GM21360 (cell line): ENCODE measurements around the gene NOXA1.
"Not testable (repeated sequence)": the region's sequence is repeated elsewhere in the genome, so short reads cannot be mapped to it uniquely, and the experiment has no call there.

Source experiments
- ATAC-seq: cut with Tn5 transposase; IDR thresholded peaks from one replicate; pipeline ENCODE4 v1.9.1; 2021; ENCODE audit warnings: mild to moderate bottlenecking, moderate library complexity; ENCODE audit not compliant: unreplicated experiment

NOXA1 gene

DNA sequence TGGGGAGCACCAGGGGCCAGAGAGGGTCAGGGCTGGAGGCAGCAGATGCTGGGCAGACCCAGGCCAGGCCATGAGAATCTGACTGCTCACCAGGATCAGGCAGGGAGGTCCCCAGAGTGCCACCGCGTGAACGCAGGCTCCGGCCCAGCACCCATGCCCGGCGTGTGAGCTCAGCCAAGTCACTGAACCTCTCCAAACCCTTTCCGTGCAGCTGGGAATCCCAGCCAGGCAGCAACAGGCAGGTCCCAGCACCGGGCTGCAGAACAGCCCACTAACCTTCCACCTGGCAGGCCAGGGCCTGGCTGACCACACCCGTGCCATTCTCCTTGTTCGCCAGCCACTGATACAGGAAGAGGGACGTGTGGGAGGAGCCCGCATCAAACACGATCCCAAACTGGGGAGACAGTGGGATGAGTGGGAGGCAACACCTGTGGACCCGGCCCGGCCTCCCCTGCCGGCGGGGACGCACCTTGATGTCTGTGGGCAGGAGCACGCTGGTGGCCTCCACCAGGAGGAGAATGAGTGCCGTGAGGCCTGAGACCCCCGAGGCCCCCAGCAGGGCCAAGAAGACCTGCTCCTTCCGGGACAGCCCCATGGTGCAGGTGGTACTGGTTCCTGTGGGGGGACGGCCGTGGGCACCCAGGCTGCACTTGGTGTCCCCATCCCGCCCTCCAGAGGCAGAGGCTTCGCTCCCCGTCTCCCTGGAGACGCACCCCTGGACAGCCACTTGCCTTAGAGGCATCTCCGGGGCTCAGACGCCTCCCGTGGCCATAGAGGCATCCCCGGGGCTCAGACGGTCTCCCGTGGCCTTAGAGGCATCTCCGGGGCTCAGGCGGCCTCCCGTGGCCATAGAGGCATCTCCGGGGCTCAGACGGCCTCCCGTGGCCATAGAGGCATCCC, 14.7 kb downstream of the NOXA1 start:
- no peak for ATAC-seq

DNA sequence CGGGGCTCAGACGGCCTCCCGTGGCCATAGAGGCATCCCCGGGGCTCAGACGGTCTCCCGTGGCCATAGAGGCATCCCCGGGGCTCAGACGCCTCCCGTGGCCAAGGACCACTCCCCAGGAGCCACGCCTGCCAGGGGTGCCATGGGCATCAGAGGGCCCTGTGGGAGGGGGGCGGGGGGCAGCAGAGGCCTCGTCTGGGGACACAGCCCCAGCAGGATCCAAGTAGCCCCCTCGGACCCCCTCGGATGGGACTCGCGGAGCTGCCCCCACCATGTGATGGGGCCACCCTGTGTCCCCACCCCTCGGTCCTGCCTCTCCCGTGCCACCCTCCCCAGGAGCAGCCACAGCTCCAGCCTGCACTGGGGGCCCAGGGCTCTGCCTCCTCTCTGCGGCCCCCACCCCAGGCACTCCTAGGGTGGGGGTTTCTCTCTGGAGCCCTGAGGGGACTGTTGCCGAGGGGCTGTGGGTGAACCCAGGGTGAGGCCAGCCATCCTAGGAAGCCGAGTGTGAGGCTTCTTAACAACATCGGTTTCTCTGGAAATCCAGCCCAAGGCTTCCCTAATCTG, 15.5 kb downstream of the NOXA1 start:
- ATAC-seq: no peak

GRCh38 chr9:137439158-137439714, 16.0 kb downstream of the NOXA1 start:
- ATAC-seq: no peak

DNA sequence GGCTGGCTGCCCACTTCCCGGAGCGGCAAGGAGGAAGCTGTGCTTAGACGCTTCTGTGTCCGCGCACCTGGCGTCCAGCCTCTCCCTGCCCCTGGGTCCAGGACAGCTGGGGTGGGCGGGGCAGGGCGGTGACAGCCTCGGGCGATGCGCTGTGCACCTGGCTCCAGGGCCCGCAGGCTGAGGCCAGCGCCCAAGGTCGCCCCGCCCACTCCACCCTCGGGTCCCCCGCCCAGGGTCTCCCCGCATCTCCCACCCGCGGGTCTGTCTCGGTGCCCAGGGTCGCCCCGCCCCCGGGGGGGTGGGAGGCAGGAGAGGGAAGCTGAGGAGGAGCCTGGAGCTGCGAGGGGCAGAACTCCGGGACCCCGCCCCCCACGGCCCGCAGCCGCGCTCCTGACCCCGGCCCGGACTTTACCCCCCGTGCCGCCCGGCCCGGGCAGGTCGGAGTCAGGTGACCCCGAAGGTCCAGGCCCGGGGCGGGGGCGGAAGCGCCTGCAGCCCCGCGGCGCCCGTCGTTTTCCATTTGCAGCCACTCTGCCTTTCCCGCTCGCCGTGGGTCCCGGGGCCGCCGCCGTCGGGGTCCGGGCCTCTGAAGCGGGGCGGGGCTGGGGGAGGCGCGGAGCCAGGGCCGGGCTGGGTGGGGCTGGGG, 18.2 kb downstream of the NOXA1 start, which contains the start of gene ENTPD8:
ENTPD8 (minus strand) TSS at position 69 of the 646 bp plus-strand sequence. CDS start 3,072 bp downstream, outside the sequence.
- ATAC-seq: no peak

DNA sequence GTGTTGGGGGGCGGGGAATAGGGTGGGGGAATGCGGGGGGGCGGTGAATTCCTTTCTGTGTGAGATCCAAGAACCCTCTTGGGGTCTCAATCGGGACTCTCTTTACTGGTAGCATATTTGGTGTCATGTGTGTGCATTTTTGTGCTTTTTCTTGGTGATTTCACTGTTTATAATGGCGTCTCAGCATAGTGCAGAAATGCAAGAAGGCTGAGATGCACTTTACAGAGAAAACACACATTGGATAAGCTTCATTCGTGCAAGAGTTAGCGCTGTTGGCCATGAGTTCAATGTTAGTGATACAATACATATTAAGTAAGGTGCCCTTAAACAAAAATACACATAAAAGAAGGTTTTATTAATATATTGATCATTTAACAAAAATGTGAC, 18.7 kb downstream of the NOXA1 start:
- ATAC-seq: no peak

DNA sequence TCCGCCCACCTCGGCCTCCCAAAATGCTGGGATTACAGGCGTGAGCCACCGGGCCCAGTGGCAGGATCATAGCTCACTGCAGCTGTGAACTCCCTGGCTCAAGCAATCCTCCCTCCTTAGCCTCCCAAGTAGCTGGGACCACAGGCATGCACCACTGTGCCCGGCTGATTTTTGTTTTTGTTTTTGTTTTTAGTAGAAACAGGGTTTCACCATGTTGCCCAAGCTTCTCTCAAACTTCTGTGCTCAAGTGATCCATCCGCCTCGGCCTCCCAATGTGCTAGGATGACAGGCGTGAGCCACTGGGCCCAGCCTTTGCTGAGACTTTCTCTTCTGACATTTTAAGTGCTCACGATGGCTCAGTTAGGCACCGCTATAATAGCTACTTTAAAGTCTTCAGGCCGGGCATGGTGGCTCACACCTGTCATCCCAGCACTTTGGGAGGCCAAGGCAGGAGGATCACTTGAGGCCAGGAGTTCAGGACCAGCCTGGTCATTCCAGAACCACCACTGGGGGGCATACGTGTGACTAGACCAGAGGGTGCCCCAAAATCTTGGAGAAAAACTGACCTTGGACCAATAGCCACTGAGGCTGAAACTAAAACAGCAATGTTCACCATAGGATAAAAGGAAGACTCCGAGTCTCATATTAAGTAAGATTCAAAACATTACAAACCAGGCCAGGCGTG, 21.1 kb downstream of the NOXA1 start:
- no peak for ATAC-seq

DNA sequence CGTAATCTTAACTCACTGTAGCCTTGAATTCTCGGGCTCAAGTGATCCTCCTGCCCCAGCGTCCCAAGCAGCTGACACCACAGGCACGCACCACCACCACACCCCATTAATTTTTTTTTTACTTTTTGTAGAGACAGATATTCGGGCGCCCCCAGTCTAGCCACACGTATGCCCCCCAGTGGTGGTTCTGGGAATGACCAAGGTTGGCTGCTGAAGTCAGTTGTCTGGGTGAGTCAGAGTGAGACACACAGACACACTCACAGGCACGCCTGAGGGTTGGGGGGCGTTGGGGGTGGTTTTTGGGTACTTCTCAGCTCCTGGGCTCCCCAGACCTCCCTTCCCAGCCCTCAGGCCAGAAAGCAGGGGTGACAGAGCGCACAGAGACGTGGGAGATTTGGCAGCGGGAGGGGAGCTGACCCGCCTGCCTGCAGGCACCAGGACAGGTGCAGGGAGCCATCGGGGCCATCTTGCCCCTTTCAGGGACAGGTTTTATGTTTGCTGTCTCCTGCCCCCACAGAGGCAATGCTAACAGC, 22.1 kb downstream of the NOXA1 start:
- no peak for ATAC-seq

DNA sequence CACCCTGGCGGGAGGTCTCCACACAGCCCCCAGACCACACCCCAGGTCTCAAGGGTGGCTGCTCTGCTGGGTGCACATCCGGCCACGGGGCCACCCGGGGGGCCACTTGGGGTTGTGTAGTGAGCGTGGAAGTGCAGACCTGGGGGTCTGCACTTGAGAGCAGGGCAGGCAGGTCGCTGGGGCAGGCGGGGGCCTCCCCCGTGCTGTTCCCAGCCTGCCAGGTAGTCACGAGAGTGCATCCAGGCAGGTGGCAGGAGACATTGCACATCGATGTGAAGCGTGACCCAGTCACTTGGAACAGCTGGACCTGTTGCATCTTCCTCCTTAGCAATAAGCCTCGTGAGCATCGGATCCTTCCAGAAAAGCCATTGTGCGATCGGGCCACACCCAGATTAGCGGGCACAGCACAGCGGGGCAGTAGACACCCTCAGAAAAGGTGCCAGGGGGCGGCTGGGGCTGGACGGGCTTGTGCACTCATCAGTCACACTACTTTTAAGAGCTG, 22.8 kb downstream of the NOXA1 start:
- ATAC-seq: no peak

DNA sequence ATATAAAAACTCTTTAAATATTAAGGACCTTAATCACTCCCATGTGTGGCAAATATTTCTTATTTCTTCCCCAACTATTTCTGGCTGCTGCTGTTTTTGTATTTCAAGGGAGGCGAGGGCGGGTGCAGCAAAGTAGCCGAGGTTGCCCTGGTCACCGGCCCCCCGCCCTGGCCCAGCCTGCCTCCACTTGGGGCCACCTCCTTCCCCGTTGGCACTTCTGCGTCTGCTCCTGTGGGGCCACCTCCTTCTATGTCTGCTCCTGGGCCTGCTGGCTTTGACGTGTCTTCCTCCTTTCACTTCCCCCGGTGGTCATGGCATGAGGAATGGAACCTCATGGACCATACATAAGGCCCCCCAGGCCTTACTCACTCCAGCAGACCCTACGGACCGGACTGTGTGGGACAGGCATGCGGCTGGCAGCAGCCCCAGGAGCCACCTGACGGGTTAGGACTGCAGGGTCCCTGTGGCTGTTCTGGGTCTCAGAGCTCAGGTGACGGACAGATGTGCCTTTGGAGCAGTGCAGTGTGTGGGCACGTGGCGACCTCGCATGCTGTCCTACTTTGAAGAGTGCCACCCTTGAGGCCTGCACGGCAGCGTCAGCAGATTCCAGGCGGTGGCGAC, 23.8 kb downstream of the NOXA1 start:
- no peak for ATAC-seq

DNA sequence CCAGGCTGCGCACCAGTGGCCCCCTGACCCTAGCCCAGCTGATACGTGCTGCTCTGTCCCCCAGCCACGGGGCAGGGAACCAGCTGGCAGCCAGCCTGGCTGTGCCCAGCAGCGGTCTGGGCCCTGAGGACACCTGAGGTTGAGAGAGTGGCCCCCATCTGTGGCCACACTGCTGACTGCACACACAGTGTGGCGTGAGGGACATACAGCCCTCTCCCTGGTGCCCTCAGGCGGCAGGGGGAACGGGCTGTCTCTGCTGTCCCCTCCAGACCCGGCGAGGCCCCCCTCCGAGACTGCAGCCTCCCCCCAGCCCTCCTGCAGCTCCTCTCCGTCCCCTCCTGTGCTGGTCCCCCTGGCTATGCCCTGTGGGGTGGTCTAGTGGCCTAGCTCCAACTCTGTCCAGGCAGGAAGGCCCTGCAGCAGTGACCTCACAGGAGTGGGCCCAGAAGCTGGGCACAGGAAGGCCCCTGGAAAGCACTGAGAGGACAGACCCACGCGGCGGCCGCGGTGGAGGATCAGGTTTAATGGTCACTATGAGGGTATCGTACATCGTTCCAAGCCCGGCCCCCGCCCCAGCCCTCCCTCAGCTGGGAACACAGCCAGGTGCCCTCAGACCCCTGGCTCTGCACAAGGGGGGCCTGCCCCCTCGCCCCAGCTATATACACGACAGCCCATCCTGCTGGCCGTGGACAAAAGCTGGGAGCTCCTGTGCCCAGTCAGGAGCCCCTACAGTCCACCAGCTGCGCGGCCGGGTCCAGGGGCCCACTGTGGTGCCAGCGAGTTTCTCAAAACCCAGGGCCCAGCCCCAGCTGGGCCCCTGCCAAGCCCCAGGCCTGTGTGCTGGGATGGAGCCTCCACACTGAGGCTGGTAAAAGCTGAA, 24.8 kb downstream of the NOXA1 start:
- ATAC-seq: no peak

GRCh38 chr9:137448602-137448962, 25.4 kb downstream of the NOXA1 start:
- ATAC-seq: no peak

DNA sequence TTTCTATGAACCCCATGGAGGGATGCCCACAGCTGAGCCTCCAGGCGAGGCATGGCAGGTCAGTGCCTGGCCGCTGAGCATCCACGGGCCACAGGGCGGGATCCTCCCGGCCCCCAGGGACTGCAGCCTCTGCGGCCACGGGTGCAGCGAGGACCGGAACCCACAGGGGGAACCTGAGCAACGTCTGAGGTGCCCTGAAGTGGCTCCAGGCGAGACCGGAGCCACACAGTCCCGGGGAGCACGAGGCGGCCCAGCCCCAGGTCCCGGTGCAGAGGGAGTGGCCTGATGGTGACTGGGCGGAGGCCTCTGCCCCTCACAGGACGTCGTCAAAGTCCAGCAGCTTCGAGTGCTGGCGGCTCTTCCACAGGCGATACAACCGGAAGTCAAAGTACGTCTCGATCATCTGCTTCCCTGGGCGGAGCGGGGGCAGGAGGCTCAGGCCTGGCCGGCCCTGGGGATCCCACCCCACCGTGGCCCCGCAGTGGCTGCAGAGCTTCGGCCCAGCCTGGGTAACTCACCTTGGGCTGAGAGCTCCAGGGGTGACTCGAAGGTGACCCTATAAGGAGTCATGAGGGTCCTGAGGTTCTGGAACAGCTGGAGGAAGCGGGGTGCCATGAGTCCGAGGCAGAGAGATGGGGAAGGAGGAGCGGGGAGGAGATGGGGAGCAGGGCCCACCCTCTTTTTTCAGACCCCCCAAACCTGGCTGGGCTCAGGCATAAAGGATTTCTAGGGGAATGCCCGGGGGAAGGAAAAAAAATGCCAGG, 26.1 kb downstream of the NOXA1 start:
- ATAC-seq: no peak

DNA sequence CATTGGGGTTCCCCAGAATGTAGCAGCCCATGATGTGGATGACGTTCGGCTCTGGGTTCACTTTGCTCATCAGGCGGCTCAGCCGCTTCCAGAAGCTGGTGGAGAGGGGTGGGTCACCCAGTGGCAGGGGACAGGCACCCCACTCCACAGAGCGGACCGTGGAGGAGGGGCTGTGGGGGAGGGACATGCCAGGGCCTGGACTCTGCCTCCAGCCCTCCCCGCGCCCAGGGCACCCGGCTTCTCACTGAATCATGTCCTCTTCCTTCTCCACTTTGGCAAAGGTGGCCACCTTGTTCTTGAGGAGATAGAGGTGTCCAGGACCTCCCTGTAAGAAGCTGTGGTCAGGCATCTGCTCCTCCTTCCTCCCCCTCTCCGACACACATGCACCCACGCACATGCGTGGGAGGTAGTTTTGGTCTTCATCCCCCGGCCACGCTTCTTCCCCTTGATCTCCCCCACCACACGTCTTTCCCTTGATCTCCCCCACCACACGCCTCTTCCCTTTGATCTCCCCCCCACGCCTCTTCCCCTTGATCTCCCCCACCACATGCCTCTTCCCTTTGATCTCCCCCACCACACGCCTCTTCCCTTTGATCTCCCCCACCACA, 26.8 kb downstream of the NOXA1 start:
- ATAC-seq: no peak

DNA sequence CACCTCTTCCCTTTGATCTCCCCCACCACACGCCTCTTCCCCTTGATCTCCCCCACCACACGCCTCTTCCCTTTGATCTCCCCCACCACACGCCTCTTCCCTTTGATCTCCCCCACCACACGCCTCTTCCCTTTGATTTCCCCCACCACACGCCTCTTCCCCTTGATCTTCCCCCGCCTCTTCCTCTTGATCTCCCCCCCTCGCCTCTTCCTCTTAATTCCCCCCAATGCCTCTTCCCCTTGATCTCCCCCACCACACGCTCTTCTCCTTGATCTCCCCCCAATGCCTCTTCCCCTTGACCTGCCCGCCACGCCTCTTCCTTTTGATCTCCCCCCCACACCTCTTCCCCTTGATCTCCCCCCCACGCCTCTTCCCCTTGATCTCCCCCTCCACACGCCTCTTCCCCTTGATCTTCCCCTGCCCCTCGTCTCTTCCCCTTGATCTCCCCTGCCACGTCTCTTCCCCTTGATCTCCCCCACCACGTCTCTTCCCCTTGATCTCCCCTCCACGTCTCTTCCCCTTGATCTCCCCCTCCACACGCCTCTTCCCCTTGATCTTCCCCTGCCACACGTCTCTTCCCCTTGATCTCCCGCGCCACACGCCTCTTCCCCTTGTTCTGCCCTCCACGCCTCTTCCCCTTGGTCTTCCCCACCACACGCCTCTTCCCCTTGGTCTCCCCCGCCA, 27.5 kb downstream of the NOXA1 start:
- ATAC-seq: not testable (repeated sequence)

- ATAC-seq: not testable (repeated sequence)
Measured at GRCh38 chr9:137451264-137452005, 28.2 kb downstream of the NOXA1 start.

- ATAC-seq: no peak
Measured at GRCh38 chr9:137452006-137452760, 29.0 kb downstream of the NOXA1 start.
